NOMO-1 treated with dmso at 0.1 percent for 144 hours (cell line): ENCODE results near the gene SELENOT.

Experiments used
- DNase-seq: peaks from one replicate; lab custom pipeline; 2025; ENCODE audit not compliant: unreplicated experiment; lab: John Stamatoyannopoulos, UW

Gene SELENOT

GRCh38 chr3:150662410-150663200 lies 59.5 kb downstream of the SELENOT start:
- no peak for DNase-seq

- no peak for DNase-seq
These were observed 60.3 kb downstream of the SELENOT start for GRCh38 chr3:150663461-150663860.

- no peak for DNase-seq
These were observed 63.0 kb downstream of the SELENOT start for GRCh38 chr3:150666167-150666566.

- no peak for DNase-seq
These were observed 70.8 kb downstream of the SELENOT start for GRCh38 chr3:150673966-150674365.

GRCh38 chr3:150675587-150675986 lies 72.5 kb downstream of the SELENOT start:
- DNase-seq, result no peak
